Mesenchymal stem cell (in vitro differentiated cells and primary cell): ENCODE data around the gene TMOD2.

Experiments
- DNase-seq: peaks from one replicate; pipeline ENCODE4 v3.0.0-alpha.2; 2013
- H2AFZ ChIP-seq: one replicate; pipeline ENCODE4 v1.6.1; 2013; ENCODE audit warnings: low read depth, mild to moderate bottlenecking, control low read depth, inconsistent platforms, low read length, moderate library complexity
- H2AK5ac ChIP-seq: 2 replicates; pipeline ENCODE4 v1.6.1; 2013; ENCODE audit warnings: low read length, moderate library complexity, mild to moderate bottlenecking, inconsistent platforms; ENCODE audit not compliant: severe bottlenecking
- H2BK120ac ChIP-seq: one replicate; pipeline ENCODE4 v1.6.1; 2013; ENCODE audit warnings: low read depth, mild to moderate bottlenecking, inconsistent platforms, low read length, moderate library complexity
- H2BK12ac ChIP-seq, 2 experiments: one replicate each; pipeline ENCODE4 v1.6.1; 2013; ENCODE audit warnings: inconsistent platforms in 2 of 2, low read length in 2 of 2, mild to moderate bottlenecking in 2 of 2, moderate library complexity in 2 of 2, control low read depth in 1 of 2
- H2BK15ac ChIP-seq: one replicate; pipeline ENCODE4 v1.6.1; 2013; ENCODE audit warnings: mild to moderate bottlenecking, low read depth, inconsistent platforms; ENCODE audit not compliant: poor library complexity, severe bottlenecking
- H2BK5ac ChIP-seq: 2 replicates; pipeline ENCODE4 v1.6.1; 2013; ENCODE audit warnings: low read depth, mild to moderate bottlenecking, low read length, control low read depth, inconsistent platforms; ENCODE audit not compliant: poor library complexity, severe bottlenecking
- H3K14ac ChIP-seq, 2 experiments: one replicate each; pipeline ENCODE4 v1.6.1; 2013; ENCODE audit warnings: inconsistent platforms in 2 of 2, low read length in 2 of 2, control low read depth in 1 of 2, mild to moderate bottlenecking in 1 of 2, moderate library complexity in 1 of 2
- H3K18ac ChIP-seq, 2 experiments: one replicate each; pipeline ENCODE4 v1.6.1; 2013; ENCODE audit warnings: inconsistent platforms in 2 of 2, low read length in 2 of 2, control low read depth in 1 of 2, low read depth in 1 of 2, mild to moderate bottlenecking in 1 of 2
- H3K23ac ChIP-seq, 2 experiments: one replicate each; pipeline ENCODE4 v1.6.1; 2013; ENCODE audit warnings: inconsistent platforms in 2 of 2, low read length in 2 of 2, mild to moderate bottlenecking in 2 of 2, moderate library complexity in 2 of 2, control low read depth in 1 of 2
- H3K27ac ChIP-seq: 2 replicates; pipeline ENCODE4 v1.5.1; 2013; ENCODE audit warnings: mild to moderate bottlenecking, moderate library complexity, low read length, control low read depth, inconsistent platforms; ENCODE audit not compliant: poor library complexity, severe bottlenecking
- H3K27me3 ChIP-seq, 2 experiments: 2 replicates each; pipeline versions ENCODE4 v1.6.1 to v1.7.0; 2013; ENCODE audit warnings: low read length in 2 of 2, mild to moderate bottlenecking in 2 of 2, moderate library complexity in 2 of 2, control low read depth in 1 of 2, inconsistent platforms in 1 of 2; ENCODE audit not compliant: control insufficient read depth in 1 of 2, insufficient read depth in 1 of 2
- H3K36me3 ChIP-seq, 2 experiments: 2 replicates each; pipeline versions ENCODE4 v1.6.1 to v1.7.0; 2013; ENCODE audit warnings: low read length in 2 of 2, control low read depth in 1 of 2, inconsistent platforms in 1 of 2, low read depth in 1 of 2, mild to moderate bottlenecking in 1 of 2; ENCODE audit not compliant: insufficient read depth in 2 of 2, control insufficient read depth in 1 of 2
- H3K4ac ChIP-seq, 2 experiments: one replicate each; pipeline ENCODE4 v1.6.1; 2013; ENCODE audit warnings: inconsistent platforms in 2 of 2, low read length in 2 of 2, mild to moderate bottlenecking in 2 of 2, moderate library complexity in 2 of 2, control low read depth in 1 of 2, low read depth in 1 of 2
- H3K4me1 ChIP-seq: 2 replicates; pipeline ENCODE4 v1.6.1; 2013; ENCODE audit warnings: low read depth, low read length, control low read depth; ENCODE audit not compliant: control insufficient read depth, insufficient read depth
- H3K4me2 ChIP-seq: 2 replicates; pipeline ENCODE4 v1.6.1; 2013; ENCODE audit warnings: low read length, mild to moderate bottlenecking, inconsistent platforms; ENCODE audit not compliant: poor library complexity, severe bottlenecking
- H3K4me3 ChIP-seq, 2 experiments: 2 replicates each; pipeline versions ENCODE4 v1.5.1 to v1.7.0; 2013; ENCODE audit warnings: low read length in 2 of 2, mild to moderate bottlenecking in 2 of 2, control low read depth in 1 of 2, low read depth in 1 of 2; ENCODE audit not compliant: insufficient read depth in 1 of 2
- H3K79me1 ChIP-seq: replicated peaks from 2 replicates; pipeline ENCODE4 v1.6.1; 2013; ENCODE audit warnings: mild to moderate bottlenecking, control low read depth, low read length, inconsistent platforms; ENCODE audit not compliant: poor library complexity, severe bottlenecking
- H3K9ac ChIP-seq: 2 replicates; pipeline ENCODE4 v1.7.0; 2013; ENCODE audit warnings: mild to moderate bottlenecking, low read length, moderate library complexity
- H3K9me3 ChIP-seq: 2 replicates; pipeline ENCODE4 v1.7.0; 2013; ENCODE audit warnings: mild to moderate bottlenecking, low read length; ENCODE audit not compliant: control insufficient read depth
- H4K8ac ChIP-seq: one replicate; pipeline ENCODE4 v1.6.1; 2013; ENCODE audit warnings: inconsistent platforms, mild to moderate bottlenecking, low read length, moderate library complexity
- H4K91ac ChIP-seq: one replicate; pipeline ENCODE4 v1.6.1; 2013; ENCODE audit warnings: mild to moderate bottlenecking, low read length, inconsistent platforms
- WGBS: methylation state at CpG from one replicate; pipeline ENCODE4 v1.1.7; 2013; ENCODE audit warnings: mixed read lengths; 5-methylcytosine and 5-hydroxymethylcytosine counted together

TMOD2 gene

DNA sequence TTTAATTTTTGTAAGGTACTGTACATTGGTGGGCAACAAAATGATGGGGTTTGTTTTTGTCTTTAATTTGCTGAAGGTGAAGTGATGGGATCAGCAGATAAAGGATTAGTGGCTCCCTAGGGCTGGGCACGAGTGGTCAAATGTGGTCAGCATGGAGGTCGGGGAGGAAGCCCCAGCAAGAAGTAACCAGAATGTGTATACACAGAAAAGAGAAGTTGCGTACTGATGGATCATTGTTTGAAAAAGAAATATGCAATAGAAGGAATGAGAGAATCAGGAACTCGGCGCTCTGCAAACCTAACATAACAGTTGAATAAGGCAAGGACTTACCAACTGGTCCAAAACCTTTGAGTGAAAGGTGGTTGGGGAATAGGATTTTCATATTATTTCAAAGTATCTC lies 1.5 kb downstream of the TMOD2 start:
- H3K27me3 ChIP-seq = peaks cover 26 to 68% of the 10 kb centered on the region in 2 experiments
- H3K79me1 ChIP-seq = no peaks in the 10 kb centered on the region
- no peaks in the 10 kb centered on the region for H3K9me3 ChIP-seq
- no peak overlapping the region for H4K91ac ChIP-seq
- H3K4me3 ChIP-seq = peak overlapping the region in 1 of 2 experiments; percentile 90
- peak overlapping the region; percentile 80 for H3K9ac ChIP-seq
- DNase-seq = no peak
- H2BK5ac ChIP-seq = no peak overlapping the region
- no peak overlapping the region for H3K27ac ChIP-seq
- WGBS = 89% methylated on average over 5 of the region's 5 CpGs
- H3K4ac ChIP-seq = no peak overlapping the region
- H2AFZ ChIP-seq = no peak overlapping the region
- no peak overlapping the region for H2AK5ac ChIP-seq
- H3K4me2 ChIP-seq = no peak overlapping the region
- H3K18ac ChIP-seq = no peak overlapping the region
- H2BK120ac ChIP-seq = no peak overlapping the region
- no peak overlapping the region for H3K14ac ChIP-seq
- no peak overlapping the region for H3K23ac ChIP-seq
- no peak overlapping the region for H2BK12ac ChIP-seq
- H4K8ac ChIP-seq = no peak overlapping the region
- H3K36me3 ChIP-seq = no peaks in the 10 kb centered on the region
- H2BK15ac ChIP-seq = no peak overlapping the region
- H3K4me1 ChIP-seq = peaks cover 8% of the 10 kb centered on the region

DNA sequence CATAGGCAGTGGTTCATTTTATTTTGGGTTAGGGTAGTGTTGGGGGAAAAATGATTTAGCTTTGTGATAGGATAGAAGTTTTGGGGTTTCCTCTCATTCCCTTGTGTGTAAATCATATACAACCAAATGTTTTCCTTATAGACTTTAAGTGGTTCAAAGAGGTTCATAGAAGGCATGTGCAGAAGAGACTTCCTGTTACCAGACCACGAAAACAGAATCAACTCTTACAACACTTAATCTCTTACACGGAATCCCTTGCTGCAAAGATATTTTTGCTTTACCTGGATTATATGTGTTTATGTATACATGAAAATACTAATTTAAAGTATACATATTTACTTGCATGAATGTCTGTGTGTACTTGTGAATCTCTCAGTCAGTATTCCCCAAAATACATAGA lies 2.9 kb downstream of the TMOD2 start:
- DNase-seq = no peak
- H4K91ac ChIP-seq = no peak overlapping the region
- no peaks in the 10 kb centered on the region for H3K79me1 ChIP-seq
- no peak overlapping the region for H3K23ac ChIP-seq
- H2AFZ ChIP-seq = no peak overlapping the region
- no peak overlapping the region for H2BK120ac ChIP-seq
- H3K36me3 ChIP-seq = no peaks in the 10 kb centered on the region
- H3K4me2 ChIP-seq = no peak overlapping the region
- H2BK5ac ChIP-seq = no peak overlapping the region
- no peak overlapping the region for H3K4me3 ChIP-seq
- H2AK5ac ChIP-seq = no peak overlapping the region
- H4K8ac ChIP-seq = no peak overlapping the region
- H3K18ac ChIP-seq = no peak overlapping the region
- peaks cover 8% of the 10 kb centered on the region for H3K4me1 ChIP-seq
- no peak overlapping the region for H3K27ac ChIP-seq
- no CpG with 5 or more reads among the region's 2 CpGs for WGBS
- no peak overlapping the region for H2BK12ac ChIP-seq
- no peak overlapping the region for H3K14ac ChIP-seq
- H3K4ac ChIP-seq = no peak overlapping the region
- no peaks in the 10 kb centered on the region for H3K9me3 ChIP-seq
- H3K9ac ChIP-seq = no peak overlapping the region
- H2BK15ac ChIP-seq = no peak overlapping the region
- peaks cover 15 to 67% of the 10 kb centered on the region in 2 experiments for H3K27me3 ChIP-seq

DNA sequence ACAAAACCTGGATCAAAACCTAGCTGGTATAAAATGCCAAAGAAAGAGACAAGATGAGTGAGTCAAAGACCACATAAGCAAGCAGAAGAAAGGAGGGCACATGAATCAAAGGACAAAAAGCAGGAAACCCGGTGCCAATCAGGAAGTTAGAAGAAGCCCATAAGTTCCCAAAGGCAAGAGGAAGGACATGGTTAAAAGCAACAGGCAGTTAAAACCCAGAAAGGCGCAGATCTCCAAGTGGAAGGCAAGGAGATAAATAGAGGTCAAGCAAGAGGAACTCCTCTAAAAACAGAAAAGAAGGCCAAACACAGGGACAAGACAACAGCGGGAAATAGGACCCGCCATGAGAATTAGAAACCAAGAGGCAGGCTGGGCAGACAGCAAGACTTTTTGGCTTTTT lies 4.4 kb downstream of the TMOD2 start:
- H3K79me1 ChIP-seq = no peaks in the 10 kb centered on the region
- H2BK120ac ChIP-seq = no peak overlapping the region
- no peak overlapping the region for H3K4me2 ChIP-seq
- WGBS = 84% methylated on average over 4 of the region's 4 CpGs
- H3K9me3 ChIP-seq = no peaks in the 10 kb centered on the region
- no peak overlapping the region for H2AK5ac ChIP-seq
- no peak overlapping the region for H3K18ac ChIP-seq
- H3K4ac ChIP-seq = no peak overlapping the region
- H2BK12ac ChIP-seq = no peak overlapping the region
- no peak overlapping the region for H2BK5ac ChIP-seq
- H3K4me1 ChIP-seq = peaks cover 8% of the 10 kb centered on the region
- H2AFZ ChIP-seq = no peak overlapping the region
- no peaks in the 10 kb centered on the region for H3K36me3 ChIP-seq
- H3K27me3 ChIP-seq = peaks cover 0 to 57% of the 10 kb centered on the region in 2 experiments
- H4K91ac ChIP-seq = no peak overlapping the region
- no peak overlapping the region for H3K4me3 ChIP-seq
- H3K9ac ChIP-seq = no peak overlapping the region
- no peak overlapping the region for H2BK15ac ChIP-seq
- no peak overlapping the region for H3K14ac ChIP-seq
- H3K23ac ChIP-seq = no peak overlapping the region
- H3K27ac ChIP-seq = no peak overlapping the region
- no peak overlapping the region for H4K8ac ChIP-seq
- no peak for DNase-seq

DNA sequence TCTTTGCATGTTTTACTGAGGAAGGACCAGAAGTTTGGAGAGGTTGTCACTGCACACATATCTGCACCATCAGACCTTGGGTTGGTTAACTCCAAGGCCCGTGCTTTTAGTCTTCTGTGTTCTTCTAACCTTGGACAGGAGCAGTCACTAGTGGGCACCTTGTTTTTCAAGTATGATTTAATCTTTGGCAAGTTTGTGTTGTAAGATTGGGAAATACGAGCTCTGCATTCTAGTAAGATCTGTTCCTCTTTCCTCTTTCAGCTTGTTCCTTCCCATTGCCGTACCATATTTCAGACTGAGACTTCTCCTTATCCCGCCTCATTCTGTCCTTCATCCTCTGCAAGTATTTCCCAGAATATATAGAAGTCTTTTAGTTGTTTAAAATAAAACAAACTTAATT lies 5.1 kb downstream of the TMOD2 start:
- no peaks in the 10 kb centered on the region for H3K79me1 ChIP-seq
- no peaks in the 10 kb centered on the region for H3K9me3 ChIP-seq
- no peak overlapping the region for H2BK5ac ChIP-seq
- H3K4me1 ChIP-seq = peaks cover 3% of the 10 kb centered on the region
- DNase-seq = no peak
- no peak overlapping the region for H4K91ac ChIP-seq
- no peak overlapping the region for H3K4me2 ChIP-seq
- no peak overlapping the region for H3K14ac ChIP-seq
- no peak overlapping the region for H3K27ac ChIP-seq
- H3K18ac ChIP-seq = no peak overlapping the region
- no peak overlapping the region for H3K9ac ChIP-seq
- H2BK12ac ChIP-seq = peak overlapping the region in 1 of 2 experiments; percentile 24
- no peaks in the 10 kb centered on the region for H3K36me3 ChIP-seq
- H3K27me3 ChIP-seq = peaks cover 0 to 51% of the 10 kb centered on the region in 2 experiments
- H3K23ac ChIP-seq = no peak overlapping the region
- H4K8ac ChIP-seq = no peak overlapping the region
- H3K4me3 ChIP-seq = no peak overlapping the region
- no peak overlapping the region for H2BK15ac ChIP-seq
- H2AFZ ChIP-seq = no peak overlapping the region
- no peak overlapping the region for H3K4ac ChIP-seq
- H2AK5ac ChIP-seq = no peak overlapping the region
- no peak overlapping the region for H2BK120ac ChIP-seq
- 94% methylated on average over 1 of the region's 4 CpGs for WGBS
